Measurements from ENCODE around the gene CLCN1. TPM values are rescaled to one million over a fixed set of nuclear protein-coding genes. Genes with fewer than 3 reads are reported as not detected.

The CLCN1 gene
- total RNA-seq, 1 donor from 2014 or later: not detected

- no peak overlapping the region for H3K4me3 Mint-ChIP-seq
These were observed 581 bp downstream of the CLCN1 start for GRCh38 chr7:143316492-143316891.

DNA sequence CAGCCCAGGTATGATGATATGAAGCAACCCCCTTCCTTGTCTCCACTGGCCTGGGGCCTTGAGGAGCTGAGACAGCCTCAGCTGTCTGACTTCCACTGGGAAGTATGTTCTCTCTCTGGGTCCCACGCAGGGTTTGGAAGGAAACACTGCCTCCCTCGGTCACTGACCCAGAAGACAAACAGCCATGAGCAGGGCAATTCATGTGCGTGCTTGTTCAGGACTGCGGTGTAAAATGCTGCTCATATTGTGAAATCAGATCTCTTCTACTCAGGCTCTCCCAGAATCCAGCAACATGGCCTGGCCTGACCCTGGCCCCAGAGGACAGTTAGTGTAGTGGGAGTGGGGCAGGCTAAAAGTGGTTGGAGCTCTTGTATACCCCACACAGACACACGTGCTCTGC, 2.8 kb downstream of the CLCN1 start:
- DNase-seq (ENCODE audit: low read depth, low spot score): no peak
- no peaks in the 10 kb centered on the region for H3K9me3 Mint-ChIP-seq
- peaks cover 5% of the 10 kb centered on the region for H3K36me3 Mint-ChIP-seq (ENCODE audit: low read depth)
- TF ChIP-seq, protein P1, sequence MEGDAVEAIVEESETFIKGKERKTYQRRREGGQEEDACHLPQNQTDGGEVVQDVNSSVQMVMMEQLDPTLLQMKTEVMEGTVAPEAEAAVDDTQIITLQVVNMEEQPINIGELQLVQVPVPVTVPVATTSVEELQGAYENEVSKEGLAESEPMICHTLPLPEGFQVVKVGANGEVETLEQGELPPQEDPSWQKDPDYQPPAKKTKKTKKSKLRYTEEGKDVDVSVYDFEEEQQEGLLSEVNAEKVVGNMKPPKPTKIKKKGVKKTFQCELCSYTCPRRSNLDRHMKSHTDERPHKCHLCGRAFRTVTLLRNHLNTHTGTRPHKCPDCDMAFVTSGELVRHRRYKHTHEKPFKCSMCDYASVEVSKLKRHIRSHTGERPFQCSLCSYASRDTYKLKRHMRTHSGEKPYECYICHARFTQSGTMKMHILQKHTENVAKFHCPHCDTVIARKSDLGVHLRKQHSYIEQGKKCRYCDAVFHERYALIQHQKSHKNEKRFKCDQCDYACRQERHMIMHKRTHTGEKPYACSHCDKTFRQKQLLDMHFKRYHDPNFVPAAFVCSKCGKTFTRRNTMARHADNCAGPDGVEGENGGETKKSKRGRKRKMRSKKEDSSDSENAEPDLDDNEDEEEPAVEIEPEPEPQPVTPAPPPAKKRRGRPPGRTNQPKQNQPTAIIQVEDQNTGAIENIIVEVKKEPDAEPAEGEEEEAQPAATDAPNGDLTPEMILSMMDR (conservative IDR thresholded peaks at IDR 0.05): no peak
- H3K27ac Mint-ChIP-seq (ENCODE audit: unreplicated experiment): no peak overlapping the region
- H3K4me1 Mint-ChIP-seq: peaks cover 11% of the 10 kb centered on the region
- no peak overlapping the region for H3K4me3 Mint-ChIP-seq
- H3K27me3 Mint-ChIP-seq (ENCODE audit: low read depth): no peaks in the 10 kb centered on the region

More at GRCh38 chr7:143316492-143316891, 581 bp downstream of the CLCN1 start:
- DNase-seq (ENCODE audit: low read depth, low spot score): no peak
- TF ChIP-seq, protein P1 (conservative IDR thresholded peaks at IDR 0.05): no peak
- no peaks in the 10 kb centered on the region for H3K9me3 Mint-ChIP-seq
- H3K36me3 Mint-ChIP-seq (ENCODE audit: low read depth): peaks cover 14% of the 10 kb centered on the region
- H3K27ac Mint-ChIP-seq (ENCODE audit: unreplicated experiment): no peak overlapping the region
- H3K4me1 Mint-ChIP-seq: no peaks in the 10 kb centered on the region
- H3K27me3 Mint-ChIP-seq (ENCODE audit: low read depth): no peaks in the 10 kb centered on the region

GRCh38 chr7:143320620-143321019, 4.7 kb downstream of the CLCN1 start:
- H3K4me1 Mint-ChIP-seq: peaks cover 17% of the 10 kb centered on the region

DNA sequence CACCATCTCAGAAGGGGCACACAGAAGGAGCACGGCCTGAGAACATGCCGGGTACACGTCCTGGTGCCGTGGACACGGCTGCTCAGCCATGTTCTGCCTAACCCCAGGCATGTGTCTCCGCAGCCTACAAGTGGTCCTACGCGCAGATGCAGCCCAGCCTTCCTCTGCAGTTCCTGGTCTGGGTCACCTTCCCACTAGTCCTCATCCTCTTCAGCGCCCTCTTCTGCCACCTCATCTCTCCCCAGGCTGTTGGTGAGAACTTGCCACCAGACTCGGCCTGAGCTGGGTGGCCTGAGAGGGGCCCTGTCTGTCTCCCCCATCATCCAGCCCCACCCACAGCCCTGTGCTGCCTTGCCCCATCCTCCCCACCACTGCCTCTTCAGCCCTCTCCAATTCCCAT, 5.3 kb downstream of the CLCN1 start:
- DNase-seq (ENCODE audit: low read depth, low spot score): no peak

More at GRCh38 chr7:143320620-143321019, 4.7 kb downstream of the CLCN1 start:
- Mint-ChIP-seq H3K9me3 (no peaks in the 10 kb centered on the region), H3K27me3 (ENCODE audit: low read depth) (no peaks in the 10 kb centered on the region), H3K4me3 (no peak overlapping the region), H3K36me3 (ENCODE audit: low read depth) (no peaks in the 10 kb centered on the region), H3K27ac (ENCODE audit: unreplicated experiment) (no peak overlapping the region)
- TF ChIP-seq, protein P1 (conservative IDR thresholded peaks at IDR 0.05): no peak
- no peak for DNase-seq (ENCODE audit: low read depth, low spot score)

DNA sequence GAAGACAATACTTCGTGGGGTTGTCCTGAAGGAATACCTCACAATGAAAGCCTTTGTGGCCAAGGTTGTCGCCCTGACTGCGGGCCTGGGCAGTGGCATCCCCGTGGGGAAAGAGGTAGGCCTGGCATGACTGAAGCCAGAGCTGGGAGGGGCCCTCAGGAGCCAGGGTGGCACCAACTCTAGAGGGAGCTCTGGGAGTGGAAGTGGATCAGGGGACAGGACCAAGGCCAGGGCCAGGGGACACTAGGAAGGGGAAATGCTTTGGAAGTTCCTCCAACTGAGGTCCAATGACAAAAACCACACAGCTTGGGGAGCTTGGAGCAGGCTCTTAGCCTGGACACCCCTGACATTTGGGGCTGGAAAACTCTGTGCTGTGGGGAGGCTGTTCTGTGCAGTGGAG, 5.8 kb downstream of the CLCN1 start:
- no peak for DNase-seq (ENCODE audit: low read depth, low spot score)
- Mint-ChIP-seq H3K27ac (ENCODE audit: unreplicated experiment) (no peak overlapping the region), H3K27me3 (ENCODE audit: low read depth) (no peaks in the 10 kb centered on the region), H3K36me3 (ENCODE audit: low read depth) (no peaks in the 10 kb centered on the region), H3K9me3 (no peaks in the 10 kb centered on the region), H3K4me1 (peaks cover 17% of the 10 kb centered on the region), H3K4me3 (no peak overlapping the region)
- TF ChIP-seq, protein P1 (conservative IDR thresholded peaks at IDR 0.05): no peak

More for the DNA sequence above, 5.3 kb downstream of the CLCN1 start:
- no peak overlapping the region for H3K27ac Mint-ChIP-seq (ENCODE audit: unreplicated experiment)
- no peaks in the 10 kb centered on the region for H3K36me3 Mint-ChIP-seq (ENCODE audit: low read depth)
- no peaks in the 10 kb centered on the region for H3K9me3 Mint-ChIP-seq
- no peaks in the 10 kb centered on the region for H3K27me3 Mint-ChIP-seq (ENCODE audit: low read depth)
- peaks cover 17% of the 10 kb centered on the region for H3K4me1 Mint-ChIP-seq
- TF ChIP-seq, protein P1 (conservative IDR thresholded peaks at IDR 0.05): no peak
- no peak overlapping the region for H3K4me3 Mint-ChIP-seq
